Neuron (in vitro differentiated cells): Measurements from ENCODE around the gene SUPT3H.

Experiments used
- H2AFZ ChIP-seq: one replicate; pipeline ENCODE4 v1.6.1; 2013; ENCODE audit warnings: low read depth, mild to moderate bottlenecking, inconsistent platforms, low read length, moderate library complexity
- H3K27me3 ChIP-seq: one replicate; pipeline ENCODE4 v1.6.1; 2013; ENCODE audit warnings: low read length; ENCODE audit not compliant: insufficient read depth
- H3K36me3 ChIP-seq: one replicate; pipeline ENCODE4 v1.6.1; 2013; ENCODE audit warnings: low read length; ENCODE audit not compliant: insufficient read depth
- H3K4me1 ChIP-seq: one replicate; pipeline ENCODE4 v1.6.1; 2013; ENCODE audit warnings: low read length; ENCODE audit not compliant: insufficient read depth
- H3K4me3 ChIP-seq: 2 replicates; pipeline ENCODE4 v1.5.1; 2013; ENCODE audit warnings: mild to moderate bottlenecking, low read length, moderate library complexity
- H3K9me3 ChIP-seq: one replicate; pipeline ENCODE4 v1.6.1; 2013; ENCODE audit warnings: low read length

Gene SUPT3H

GRCh38 chr6:45254253-45254652, 123.5 kb downstream of the SUPT3H start:
- Histone ChIP-seq H3K27me3 (no peaks in the 10 kb centered on the region), H3K4me1 (no peaks in the 10 kb centered on the region), H3K4me3 (no peak overlapping the region), H2AFZ (no peak overlapping the region), H3K9me3 (peaks cover 2% of the 10 kb centered on the region), H3K36me3 (no peaks in the 10 kb centered on the region)

GRCh38 chr6:45253453-45253852, 124.3 kb downstream of the SUPT3H start:
- H3K4me1 ChIP-seq: no peaks in the 10 kb centered on the region

DNA sequence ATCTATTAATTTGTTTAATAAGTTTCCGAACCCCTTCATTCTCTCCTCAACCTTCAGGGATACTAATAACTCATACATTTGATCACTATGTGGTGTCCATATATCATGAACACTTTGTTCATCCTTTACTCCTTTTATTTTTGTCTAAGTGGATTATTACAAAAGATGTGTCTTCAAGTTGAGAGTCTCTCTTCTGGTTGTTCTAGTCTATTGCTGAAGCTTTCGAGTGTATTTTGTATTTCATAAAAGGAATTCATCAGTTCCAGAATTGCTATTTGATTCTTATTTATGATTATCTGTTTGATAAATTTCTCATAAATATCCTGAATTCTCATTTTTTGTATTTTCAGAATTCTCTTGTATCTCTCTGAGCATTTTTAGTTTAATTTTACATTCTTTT, 146.1 kb downstream of the SUPT3H start:
- peaks cover 10% of the 10 kb centered on the region for H3K9me3 ChIP-seq
- H3K36me3 ChIP-seq: no peaks in the 10 kb centered on the region
- no peaks in the 10 kb centered on the region for H3K4me1 ChIP-seq
- no peak overlapping the region for H3K4me3 ChIP-seq
- no peaks in the 10 kb centered on the region for H3K27me3 ChIP-seq
- H2AFZ ChIP-seq: no peak overlapping the region

More at GRCh38 chr6:45253453-45253852, 124.3 kb downstream of the SUPT3H start:
- Histone ChIP-seq H3K9me3 (peaks cover 2% of the 10 kb centered on the region), H2AFZ (no peak overlapping the region), H3K36me3 (no peaks in the 10 kb centered on the region), H3K4me3 (no peak overlapping the region), H3K27me3 (no peaks in the 10 kb centered on the region)

GRCh38 chr6:45229416-45229815, 148.3 kb downstream of the SUPT3H start:
- Histone ChIP-seq H3K4me3 (no peak overlapping the region), H2AFZ (no peak overlapping the region), H3K36me3 (no peaks in the 10 kb centered on the region), H3K4me1 (no peaks in the 10 kb centered on the region), H3K9me3 (peaks cover 10% of the 10 kb centered on the region), H3K27me3 (no peaks in the 10 kb centered on the region)

DNA sequence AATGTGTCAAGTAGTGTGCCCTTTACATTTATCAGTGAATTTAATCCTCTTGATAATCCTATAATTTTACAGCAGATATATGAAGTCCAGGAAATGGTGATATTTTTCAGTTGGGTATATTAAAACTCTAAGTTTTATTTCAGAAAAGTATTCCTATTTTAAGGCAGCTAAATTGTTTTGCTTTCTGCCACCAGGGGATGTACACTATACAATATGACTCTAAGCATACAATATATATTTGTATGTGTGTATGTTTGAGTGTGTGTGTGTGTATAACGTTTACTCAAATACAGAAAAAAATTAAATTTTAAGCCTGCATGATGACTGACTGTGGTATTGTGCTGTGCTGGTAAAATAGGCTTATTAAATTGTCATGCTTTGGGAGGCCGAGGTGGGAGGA, 151.7 kb downstream of the SUPT3H start:
- H3K36me3 ChIP-seq: no peaks in the 10 kb centered on the region
- H3K4me1 ChIP-seq: no peaks in the 10 kb centered on the region
- no peaks in the 10 kb centered on the region for H3K27me3 ChIP-seq
- H3K9me3 ChIP-seq: peaks cover 2% of the 10 kb centered on the region
- no peak overlapping the region for H2AFZ ChIP-seq
- H3K4me3 ChIP-seq: no peak overlapping the region

- Histone ChIP-seq H3K4me1 (no peaks in the 10 kb centered on the region), H2AFZ (no peak overlapping the region), H3K27me3 (no peaks in the 10 kb centered on the region), H3K9me3 (no peaks in the 10 kb centered on the region), H3K4me3 (no peak overlapping the region), H3K36me3 (no peaks in the 10 kb centered on the region)
Observed at GRCh38 chr6:45222380-45222779, 155.4 kb downstream of the SUPT3H start.

DNA sequence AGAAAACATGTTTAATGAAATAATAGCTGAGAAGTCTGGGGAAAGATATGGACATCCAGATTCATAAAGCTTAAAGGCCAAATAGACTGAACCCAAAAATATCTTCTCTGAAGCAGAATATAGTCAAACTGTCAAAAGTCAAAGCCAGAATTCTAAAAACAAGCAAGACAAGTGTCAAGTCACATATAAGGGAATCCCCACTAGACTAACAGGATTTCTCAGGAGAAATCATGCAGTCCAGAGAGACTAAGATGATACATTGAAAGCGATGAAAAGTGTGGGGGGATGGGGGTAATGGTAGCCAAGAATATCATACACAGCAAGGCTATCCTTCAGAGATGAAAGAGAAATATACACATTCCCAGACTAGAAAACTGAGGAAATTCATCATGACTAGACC, 162.0 kb downstream of the SUPT3H start:
- Histone ChIP-seq H3K36me3 (no peaks in the 10 kb centered on the region), H3K4me3 (no peak overlapping the region), H3K4me1 (no peaks in the 10 kb centered on the region), H3K27me3 (no peaks in the 10 kb centered on the region), H3K9me3 (peaks cover 4% of the 10 kb centered on the region), H2AFZ (no peak overlapping the region)

GRCh38 chr6:45212976-45213375, 164.8 kb downstream of the SUPT3H start:
- H2AFZ ChIP-seq: no peak overlapping the region
- H3K4me1 ChIP-seq: no peaks in the 10 kb centered on the region
- no peak overlapping the region for H3K4me3 ChIP-seq
- H3K9me3 ChIP-seq: peaks cover 11% of the 10 kb centered on the region
- H3K27me3 ChIP-seq: no peaks in the 10 kb centered on the region
- no peaks in the 10 kb centered on the region for H3K36me3 ChIP-seq

DNA sequence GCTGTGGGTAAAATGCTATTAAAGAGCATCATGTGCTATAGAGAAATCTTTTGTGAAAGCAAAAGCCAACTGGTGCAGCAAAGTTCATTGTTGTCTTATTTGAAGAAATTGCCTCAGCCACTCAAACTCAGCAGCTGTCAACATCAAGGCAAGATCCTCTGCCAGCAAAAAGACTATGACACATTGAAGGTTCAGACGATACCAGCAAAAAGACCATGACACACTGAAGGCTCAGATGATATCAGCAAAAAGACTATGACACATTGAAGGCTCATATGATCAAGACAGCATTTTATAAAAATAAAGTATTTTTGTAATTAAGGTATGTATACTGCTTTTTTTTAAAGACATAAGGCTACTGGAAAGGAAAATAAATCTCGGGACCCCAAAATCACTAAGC, 168.0 kb downstream of the SUPT3H start:
- Histone ChIP-seq H3K4me1 (no peaks in the 10 kb centered on the region), H2AFZ (no peak overlapping the region), H3K36me3 (no peaks in the 10 kb centered on the region), H3K9me3 (peaks cover 9% of the 10 kb centered on the region), H3K4me3 (no peak overlapping the region), H3K27me3 (no peaks in the 10 kb centered on the region)

DNA sequence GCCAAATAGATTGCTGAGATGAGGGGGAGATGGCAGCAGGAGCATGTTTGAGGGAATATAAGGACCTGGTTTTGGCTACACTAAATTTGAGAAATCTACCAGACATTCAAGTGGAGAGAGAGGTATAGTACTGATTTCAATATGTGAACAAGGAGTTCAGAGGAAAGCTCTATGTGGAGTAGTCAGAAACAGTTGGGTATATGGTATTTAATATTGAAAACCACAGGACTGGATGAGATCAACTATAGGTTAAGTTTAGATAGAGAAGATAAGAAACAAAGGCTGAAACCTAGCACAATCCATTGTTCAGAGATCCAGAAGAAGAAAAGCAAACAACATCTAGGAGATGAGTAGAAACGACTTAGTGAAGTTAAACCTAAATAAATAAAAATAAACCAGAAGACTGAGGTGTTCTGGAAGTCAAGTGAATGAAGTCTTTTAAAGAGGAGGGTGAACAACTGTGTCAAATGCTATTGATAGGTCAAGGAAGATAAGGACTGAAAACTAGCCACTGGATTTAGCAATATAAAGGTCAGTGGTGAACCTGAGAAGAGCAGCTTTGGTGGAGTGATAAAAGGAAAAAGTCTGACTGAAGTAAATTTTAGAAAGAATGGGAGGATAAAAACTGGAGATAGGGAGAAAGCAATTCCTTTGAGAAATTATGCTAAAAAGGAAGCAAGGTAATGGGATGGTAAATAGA, 170.8 kb downstream of the SUPT3H start:
- peaks cover 7% of the 10 kb centered on the region for H3K9me3 ChIP-seq
- no peaks in the 10 kb centered on the region for H3K36me3 ChIP-seq
- H3K27me3 ChIP-seq: no peaks in the 10 kb centered on the region
- H2AFZ ChIP-seq: no peak overlapping the region
- no peaks in the 10 kb centered on the region for H3K4me1 ChIP-seq
- no peak overlapping the region for H3K4me3 ChIP-seq

GRCh38 chr6:45201484-45201883, 176.2 kb downstream of the SUPT3H start:
- Histone ChIP-seq H2AFZ (no peak overlapping the region), H3K27me3 (no peaks in the 10 kb centered on the region), H3K4me1 (no peaks in the 10 kb centered on the region), H3K9me3 (no peaks in the 10 kb centered on the region), H3K4me3 (no peak overlapping the region), H3K36me3 (no peaks in the 10 kb centered on the region)

DNA sequence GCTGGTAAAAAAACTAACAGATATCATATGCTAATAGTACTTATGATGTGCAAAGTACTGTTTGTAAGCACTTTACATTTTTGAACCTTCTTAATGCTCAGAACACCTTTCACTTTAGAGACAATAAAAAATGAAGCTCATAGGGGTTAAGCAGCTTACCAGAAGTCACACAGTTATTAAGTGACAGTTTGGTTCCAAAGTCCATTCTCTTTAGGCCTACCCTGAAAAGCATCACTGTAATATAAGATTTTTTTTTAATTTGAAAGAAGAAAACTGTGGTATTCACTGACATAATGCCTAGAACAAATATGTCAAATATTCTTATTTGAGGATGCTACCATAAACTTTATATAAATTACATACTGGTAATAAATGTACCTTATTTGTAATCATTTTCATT, 177.2 kb downstream of the SUPT3H start:
- no peak overlapping the region for H2AFZ ChIP-seq
- H3K4me1 ChIP-seq: no peaks in the 10 kb centered on the region
- H3K36me3 ChIP-seq: no peaks in the 10 kb centered on the region
- H3K4me3 ChIP-seq: no peak overlapping the region
- no peaks in the 10 kb centered on the region for H3K27me3 ChIP-seq
- no peaks in the 10 kb centered on the region for H3K9me3 ChIP-seq

DNA sequence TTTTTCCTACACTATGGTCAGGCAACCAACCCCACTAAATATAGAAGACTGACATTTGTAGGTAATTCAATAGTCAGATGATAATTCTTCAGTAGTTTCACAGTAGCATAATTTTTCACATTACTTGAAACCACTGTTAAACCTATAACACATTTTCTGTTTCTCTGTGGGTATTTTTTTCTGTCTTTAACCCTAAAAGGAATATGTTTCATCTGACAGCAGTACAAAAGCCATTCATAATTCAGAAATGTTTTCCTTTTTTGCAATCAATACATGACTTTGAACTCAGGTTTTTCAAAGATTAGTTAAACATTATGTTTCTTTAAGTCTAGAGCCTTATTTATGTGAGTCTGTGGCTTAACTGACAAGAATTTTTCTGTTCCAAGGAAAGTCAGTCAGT, 178.2 kb downstream of the SUPT3H start:
- Histone ChIP-seq H3K36me3 (no peaks in the 10 kb centered on the region), H3K4me3 (no peak overlapping the region), H3K4me1 (no peaks in the 10 kb centered on the region), H3K27me3 (no peaks in the 10 kb centered on the region), H2AFZ (no peak overlapping the region), H3K9me3 (no peaks in the 10 kb centered on the region)

DNA sequence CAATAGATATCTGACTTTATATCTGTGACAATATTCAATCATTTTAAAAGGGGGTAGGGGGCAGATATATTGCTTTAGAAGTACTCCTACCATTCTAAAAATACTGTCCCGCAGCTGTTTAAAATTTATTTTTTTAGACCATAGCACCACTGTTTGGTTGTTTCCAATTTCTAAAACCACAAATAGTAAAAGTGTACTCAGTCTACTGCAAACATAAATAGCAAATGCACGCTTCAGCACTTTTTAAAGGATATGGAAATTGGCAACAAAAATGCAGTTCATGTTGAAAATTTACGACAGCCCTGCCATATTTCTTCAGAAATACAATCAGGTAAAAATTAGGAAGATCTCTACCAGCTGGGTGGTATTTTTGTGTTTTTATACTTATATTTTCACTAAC, 181.6 kb downstream of the SUPT3H start:
- H3K4me3 ChIP-seq: no peak overlapping the region
- no peaks in the 10 kb centered on the region for H3K27me3 ChIP-seq
- no peaks in the 10 kb centered on the region for H3K9me3 ChIP-seq
- H2AFZ ChIP-seq: no peak overlapping the region
- no peaks in the 10 kb centered on the region for H3K36me3 ChIP-seq
- H3K4me1 ChIP-seq: no peaks in the 10 kb centered on the region
